Kasumi-1 (cell line): ENCODE results near the gene CPZ.
A peak's percentile ranks its signal among the peaks of the same experiment; 100 is the strongest.

Experiments used
- DNase-seq, 2 experiments: peaks; one replicate each; lab custom pipeline; 2025; lab: John Stamatoyannopoulos, UW

CPZ gene

GRCh38 chr4:8581094-8581861 lies 11.3 kb upstream of the CPZ start:
- no peak for DNase-seq

- DNase-seq = no peak
Measured at GRCh38 chr4:8582016-8582415, 10.5 kb upstream of the CPZ start.

- DNase-seq = no peak
Measured at GRCh38 chr4:8582436-8582835, 10.1 kb upstream of the CPZ start.

- DNase-seq = no peak
Measured at GRCh38 chr4:8582941-8583654, 9.5 kb upstream of the CPZ start.

- DNase-seq = no peak
Measured at GRCh38 chr4:8583655-8584025, 8.9 kb upstream of the CPZ start.

- no peak for DNase-seq
Measured at GRCh38 chr4:8585186-8585585, 7.4 kb upstream of the CPZ start.

DNA sequence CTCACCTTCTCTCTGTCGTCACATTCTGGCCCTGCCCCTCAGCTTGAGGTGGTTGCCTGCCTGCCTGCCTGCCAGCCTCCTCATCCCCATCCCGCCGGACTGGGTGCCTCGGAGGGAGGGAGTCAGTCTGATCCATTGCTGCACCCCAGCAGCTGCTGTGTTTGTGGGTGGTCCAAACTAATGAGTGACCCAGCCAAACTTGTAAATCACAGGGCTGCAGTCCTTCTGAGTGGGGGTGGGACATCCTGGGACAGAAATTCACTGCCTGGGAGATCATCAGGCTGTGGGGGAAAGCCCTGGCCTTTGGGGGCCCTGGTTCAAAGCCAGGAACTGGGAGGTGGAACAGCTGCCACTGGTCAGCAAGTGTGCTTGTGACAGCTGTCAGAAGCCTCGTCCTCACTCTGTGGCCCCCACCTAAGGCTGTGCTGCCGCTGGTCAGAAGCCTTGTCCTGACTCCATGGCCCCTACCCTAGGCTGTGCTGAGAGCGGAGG lies 6.8 kb upstream of the CPZ start:
- no peak for DNase-seq

GRCh38 chr4:8586246-8586645 lies 6.3 kb upstream of the CPZ start:
- no peak for DNase-seq

DNA sequence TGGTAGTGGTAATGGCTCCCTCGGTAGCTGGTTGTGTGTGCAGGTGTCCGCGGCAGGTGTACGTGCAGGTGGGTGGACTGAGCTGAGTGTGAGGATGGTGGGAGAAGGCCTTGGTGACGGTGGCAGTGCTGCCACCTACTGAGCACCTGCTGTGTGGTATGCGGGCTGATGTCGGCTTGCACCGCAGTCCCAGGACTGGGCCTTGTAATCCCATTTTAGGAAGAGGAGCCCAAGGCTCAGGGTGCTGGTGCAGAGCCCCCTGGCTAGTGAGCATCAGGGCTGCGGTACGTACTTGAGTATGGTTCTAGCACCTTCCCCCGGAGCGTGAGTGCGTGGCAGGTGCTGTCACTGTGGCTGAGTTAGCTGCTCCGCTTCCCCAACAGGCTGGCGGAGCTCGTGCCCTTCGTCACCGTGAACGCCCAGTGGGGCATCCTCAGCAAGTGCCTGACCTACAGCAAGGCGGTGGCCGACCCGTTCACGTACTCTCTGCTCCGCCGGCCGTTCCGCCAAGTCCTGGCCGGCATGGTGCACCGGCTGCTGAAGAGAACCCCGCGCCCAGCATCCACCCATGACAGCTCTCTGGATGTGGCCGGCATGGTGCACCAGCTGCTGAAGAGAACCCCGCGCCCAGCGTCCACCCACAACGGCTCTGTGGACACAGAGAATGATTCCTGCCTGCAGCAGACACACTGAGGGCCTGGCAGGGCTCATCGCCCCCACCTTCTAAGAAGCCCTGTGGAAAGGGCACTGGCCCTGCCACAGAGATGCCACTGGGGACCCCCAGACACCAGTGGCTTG lies 5.7 kb upstream of the CPZ start:
- DNase-seq = no peak

GRCh38 chr4:8587469-8588195 lies 4.9 kb upstream of the CPZ start:
- no peak for DNase-seq

DNA sequence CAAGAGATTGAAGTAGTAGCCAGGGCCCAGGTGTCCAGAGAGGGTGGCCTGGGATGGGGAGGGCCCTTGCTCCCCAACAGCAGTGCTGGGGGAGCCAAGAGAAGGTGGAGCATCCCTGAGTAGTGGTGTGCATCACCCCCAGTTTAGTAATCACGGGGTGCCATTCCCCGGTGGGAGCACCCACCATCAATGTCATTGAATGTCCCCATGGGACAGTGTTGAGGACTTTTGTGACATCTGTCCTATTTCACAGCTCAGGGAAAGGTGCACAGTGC lies 4.4 kb upstream of the CPZ start:
- DNase-seq = no peak

DNA sequence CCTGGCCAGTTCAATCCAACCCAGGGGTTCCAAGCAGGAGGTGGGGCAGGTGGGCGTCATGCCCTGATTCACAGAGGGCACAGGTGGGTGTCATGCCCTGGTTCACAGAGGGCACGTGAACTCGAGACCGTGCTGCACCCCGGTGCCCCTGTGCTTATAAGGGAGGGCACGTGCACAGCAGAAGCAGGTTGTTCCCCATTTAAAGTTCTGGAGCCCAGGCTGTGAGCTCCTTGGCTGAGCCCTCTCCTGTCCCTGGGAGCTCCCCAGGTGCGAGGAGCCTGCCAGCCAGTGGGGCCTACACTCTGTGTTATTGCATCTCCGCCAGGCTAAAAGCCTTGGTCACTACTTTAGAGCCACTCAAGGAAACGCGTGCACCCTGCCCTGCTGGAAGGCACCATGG lies 3.2 kb upstream of the CPZ start:
- no peak for DNase-seq

GRCh38 chr4:8589823-8590545 lies 2.6 kb upstream of the CPZ start:
- no peak for DNase-seq

GRCh38 chr4:8590546-8590880 lies 2.1 kb upstream of the CPZ start:
- DNase-seq = no peak

- no peak for DNase-seq
Measured at GRCh38 chr4:8591114-8591513, 1.5 kb upstream of the CPZ start.

DNA sequence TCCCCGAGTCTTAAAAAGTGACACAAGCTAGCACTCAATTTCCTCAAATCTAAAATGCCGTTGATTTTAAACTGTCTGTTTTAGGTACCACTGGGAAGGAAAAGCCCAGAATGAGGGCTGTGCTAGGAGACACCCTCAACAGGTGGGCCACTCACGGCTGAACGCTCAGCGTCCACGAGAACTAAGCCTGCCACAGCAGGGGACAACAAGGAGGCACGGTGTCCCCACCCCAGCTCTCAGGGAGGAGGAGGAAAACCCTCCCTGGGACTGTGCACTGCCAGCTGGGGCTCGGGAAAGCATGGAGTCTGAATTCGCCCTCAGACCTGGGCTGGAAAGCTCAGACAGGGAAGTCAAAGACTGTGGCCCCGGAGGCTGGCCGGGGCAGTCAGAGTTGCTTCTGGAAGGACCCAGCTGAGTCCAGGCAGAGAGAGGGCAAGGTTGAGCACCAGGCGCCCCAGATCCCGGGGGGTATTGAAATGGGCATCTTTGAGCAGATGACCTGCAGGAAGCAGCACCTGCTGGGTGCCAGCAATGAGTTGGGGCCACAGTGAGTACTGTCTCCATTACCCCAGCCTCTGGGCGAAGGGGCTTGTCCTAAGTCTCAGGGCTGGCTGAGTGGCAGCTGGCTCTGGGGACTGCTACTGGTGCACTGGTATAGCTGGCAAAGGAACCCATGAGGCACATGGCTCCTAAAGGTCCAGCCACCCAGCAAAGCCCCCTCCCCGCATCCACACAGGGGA lies 769 bp upstream of the CPZ start:
- DNase-seq = no peak

- no peak for DNase-seq
Measured at GRCh38 chr4:8593264-8594096, 915 bp downstream of the CPZ start.

DNA sequence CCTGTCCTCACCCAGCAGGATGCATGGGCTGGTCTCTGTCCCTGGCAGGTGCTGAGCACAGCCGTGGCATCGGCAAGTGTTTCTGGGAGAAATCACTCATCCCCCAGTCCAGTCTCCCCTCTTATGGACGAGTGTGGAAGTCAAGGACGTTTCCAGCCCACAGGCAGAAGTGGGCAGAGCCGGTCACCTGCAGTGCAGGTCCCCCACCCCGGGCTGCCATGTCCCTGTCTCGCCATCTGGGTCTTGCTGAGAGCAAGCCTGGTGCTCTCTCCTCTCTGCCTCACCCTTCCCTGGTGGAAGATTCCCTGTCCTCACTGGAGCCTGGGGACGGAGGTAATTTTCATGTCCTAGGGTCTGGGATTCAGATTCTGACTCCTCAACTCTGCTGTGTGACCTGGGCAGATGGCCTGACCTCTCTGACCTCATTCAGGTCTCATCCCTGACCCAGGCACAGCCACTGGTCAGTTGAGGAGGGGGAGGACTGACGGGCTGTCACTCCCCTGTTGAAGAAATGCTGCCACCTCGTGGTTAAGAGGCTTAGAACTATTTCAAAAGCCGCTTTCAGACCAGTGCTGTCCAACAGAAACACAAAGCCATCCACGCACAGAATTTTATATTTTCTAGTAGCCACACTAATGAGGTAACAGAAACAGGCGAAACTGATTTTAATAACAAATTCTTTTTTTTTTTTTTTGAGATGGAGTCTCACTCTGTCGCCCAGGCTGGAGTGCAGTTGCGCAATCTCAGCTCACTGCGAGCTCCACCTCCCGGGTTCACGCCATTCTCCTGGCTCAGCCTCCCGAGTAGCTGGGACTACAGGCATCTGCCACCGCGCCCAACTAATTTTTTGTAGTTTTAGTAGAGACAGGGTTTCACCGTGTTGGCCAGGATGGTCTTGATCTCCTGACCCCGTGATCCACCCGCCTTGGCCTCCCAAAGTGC lies 1.8 kb downstream of the CPZ start:
- DNase-seq = peak; percentile 41 to 58
